ENCODE measurements around the gene LRP1-AS.

DNA sequence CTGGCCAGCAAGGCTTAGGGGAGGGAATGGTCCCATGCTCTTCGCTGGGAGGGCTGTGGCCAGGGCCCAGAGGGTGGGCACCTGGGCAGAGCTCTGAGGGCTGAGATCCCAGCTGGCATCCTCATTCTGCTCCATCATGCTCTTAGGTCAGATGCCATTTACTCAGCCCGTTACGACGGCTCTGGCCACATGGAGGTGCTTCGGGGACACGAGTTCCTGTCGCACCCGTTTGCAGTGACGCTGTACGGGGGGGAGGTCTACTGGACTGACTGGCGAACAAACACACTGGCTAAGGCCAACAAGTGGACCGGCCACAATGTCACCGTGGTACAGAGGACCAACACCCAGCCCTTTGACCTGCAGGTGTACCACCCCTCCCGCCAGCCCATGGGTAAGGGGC is 30.8 kb upstream of the LRP1-AS start:
- TF ChIP-seq, protein P1, sequence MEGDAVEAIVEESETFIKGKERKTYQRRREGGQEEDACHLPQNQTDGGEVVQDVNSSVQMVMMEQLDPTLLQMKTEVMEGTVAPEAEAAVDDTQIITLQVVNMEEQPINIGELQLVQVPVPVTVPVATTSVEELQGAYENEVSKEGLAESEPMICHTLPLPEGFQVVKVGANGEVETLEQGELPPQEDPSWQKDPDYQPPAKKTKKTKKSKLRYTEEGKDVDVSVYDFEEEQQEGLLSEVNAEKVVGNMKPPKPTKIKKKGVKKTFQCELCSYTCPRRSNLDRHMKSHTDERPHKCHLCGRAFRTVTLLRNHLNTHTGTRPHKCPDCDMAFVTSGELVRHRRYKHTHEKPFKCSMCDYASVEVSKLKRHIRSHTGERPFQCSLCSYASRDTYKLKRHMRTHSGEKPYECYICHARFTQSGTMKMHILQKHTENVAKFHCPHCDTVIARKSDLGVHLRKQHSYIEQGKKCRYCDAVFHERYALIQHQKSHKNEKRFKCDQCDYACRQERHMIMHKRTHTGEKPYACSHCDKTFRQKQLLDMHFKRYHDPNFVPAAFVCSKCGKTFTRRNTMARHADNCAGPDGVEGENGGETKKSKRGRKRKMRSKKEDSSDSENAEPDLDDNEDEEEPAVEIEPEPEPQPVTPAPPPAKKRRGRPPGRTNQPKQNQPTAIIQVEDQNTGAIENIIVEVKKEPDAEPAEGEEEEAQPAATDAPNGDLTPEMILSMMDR (IDR thresholded peaks at IDR 0.05): no peak
- no peak for TF ChIP-seq SIN3A (IDR thresholded peaks at IDR 0.05; ENCODE audit: borderline replicate concordance, insufficient read depth, low read depth, low read length)
